HG03135 (cell line): Measurements from ENCODE around the gene HABP2.

ENCODE experiments used
- ATAC-seq: cut with Tn5 transposase; IDR thresholded peaks from one replicate; pipeline ENCODE4 v1.9.1; 2021; ENCODE audit warnings: mild to moderate bottlenecking, moderate library complexity; ENCODE audit not compliant: unreplicated experiment

Gene HABP2

DNA sequence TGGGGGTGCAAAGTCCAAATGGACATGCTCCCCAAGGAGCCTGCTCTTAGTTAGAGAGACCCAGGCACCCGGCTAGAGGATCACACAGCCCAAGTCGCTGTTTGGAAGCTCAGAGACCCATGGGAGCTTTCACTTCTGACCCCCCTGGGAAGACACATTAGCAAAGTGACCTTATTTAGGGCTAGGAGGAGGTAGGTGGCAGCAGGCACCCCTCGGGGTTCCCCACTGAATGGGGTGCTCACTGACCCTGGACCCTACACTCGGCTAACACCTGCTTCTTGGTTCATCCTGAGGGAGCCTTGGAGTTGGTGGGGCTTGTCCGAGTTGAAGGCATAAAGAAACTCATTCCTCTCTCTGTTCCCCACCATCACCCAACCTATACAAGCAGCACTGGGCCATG lies 27.1 kb upstream of the HABP2 start:
- no peak for ATAC-seq

DNA sequence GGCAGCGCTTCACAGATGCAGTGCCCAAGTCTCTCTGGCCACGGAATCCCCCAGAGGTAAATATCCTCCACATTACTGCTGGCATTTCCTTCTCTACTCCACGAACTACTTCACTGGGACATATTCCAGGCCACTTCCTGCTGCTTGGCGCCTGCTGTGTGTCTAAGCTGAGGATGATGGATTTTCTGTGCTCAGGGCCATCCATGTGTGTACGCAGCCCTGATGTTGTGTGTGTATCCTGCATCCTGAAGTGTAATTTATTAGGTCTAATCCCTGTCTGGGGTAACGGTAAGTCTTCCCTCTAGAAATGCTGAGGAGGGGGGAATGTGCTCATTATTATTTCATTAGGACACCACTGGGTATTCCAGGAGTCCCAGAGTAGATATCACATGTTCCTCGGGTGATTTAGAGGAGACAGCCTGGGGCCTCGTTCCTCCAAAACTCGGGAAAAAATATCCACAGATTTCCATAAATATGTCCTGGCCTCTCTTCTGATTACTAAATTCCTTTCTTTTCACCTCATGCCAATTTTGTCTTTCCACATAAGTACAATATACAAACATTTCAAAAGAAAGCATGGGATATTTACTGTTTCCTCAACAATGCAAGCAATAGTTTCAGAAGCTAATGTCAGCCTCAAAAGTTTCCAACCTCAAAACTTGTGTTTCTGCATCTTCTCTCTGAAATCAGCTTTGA lies 25.5 kb upstream of the HABP2 start:
- no peak for ATAC-seq

DNA sequence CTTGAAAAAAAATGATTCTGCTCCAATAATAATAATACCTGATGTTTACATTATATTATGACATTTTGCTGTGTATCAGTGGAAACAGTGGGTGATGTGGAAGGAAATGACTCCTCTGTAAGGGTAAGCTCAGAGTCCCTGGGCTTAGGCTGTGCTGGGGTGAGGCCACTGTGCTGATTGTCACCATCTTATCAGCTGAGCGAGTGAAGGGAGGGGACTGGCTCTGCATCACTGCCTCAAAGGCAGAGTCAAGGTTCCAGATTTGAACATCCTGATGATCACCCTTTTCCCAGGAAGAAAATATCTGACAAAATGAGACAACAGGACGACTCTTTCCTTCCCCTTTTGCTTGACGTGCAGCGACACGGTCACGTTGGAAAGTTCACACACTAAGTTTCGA lies 24.0 kb upstream of the HABP2 start:
- ATAC-seq, result no peak

DNA sequence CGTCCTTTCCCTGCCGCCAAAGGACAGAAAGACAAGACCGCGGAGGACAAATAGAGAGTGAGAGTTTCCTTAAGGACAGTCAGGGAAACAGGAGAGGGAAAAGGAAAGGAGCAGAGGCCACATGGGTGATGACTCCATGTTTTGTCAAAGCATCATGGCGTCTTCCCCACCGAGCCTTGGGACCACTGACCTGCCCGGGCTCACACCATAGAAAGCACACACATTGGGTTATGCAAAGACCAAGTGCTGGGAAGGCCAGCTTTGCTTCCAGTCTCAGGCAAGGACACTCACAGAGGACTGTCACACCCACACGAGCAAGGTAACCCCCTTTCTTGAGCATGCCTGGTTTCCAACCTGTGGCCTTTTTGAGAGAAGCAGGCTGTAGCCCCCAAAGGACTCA lies 23.3 kb upstream of the HABP2 start:
- ATAC-seq, result no peak

DNA sequence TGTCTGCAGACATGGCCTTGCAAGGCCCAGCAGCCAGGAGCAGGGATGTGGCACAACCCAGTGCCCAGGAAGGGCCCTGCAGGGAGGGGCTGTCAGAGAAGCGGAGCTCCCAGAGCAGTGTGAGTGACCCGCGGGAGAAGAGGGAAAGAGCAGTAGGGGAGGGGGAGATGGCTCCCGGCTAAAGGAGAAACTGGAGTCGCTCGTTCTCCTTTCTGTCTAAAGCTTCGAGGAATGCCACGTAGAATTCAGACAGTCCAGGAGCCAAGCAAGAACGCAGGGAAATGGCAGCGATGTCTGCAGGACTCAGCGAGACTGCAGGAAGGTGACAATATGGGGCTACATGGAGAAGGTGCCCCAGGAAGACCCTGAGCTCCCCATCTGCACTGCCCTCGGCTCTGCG lies 22.4 kb upstream of the HABP2 start:
- no peak for ATAC-seq

DNA sequence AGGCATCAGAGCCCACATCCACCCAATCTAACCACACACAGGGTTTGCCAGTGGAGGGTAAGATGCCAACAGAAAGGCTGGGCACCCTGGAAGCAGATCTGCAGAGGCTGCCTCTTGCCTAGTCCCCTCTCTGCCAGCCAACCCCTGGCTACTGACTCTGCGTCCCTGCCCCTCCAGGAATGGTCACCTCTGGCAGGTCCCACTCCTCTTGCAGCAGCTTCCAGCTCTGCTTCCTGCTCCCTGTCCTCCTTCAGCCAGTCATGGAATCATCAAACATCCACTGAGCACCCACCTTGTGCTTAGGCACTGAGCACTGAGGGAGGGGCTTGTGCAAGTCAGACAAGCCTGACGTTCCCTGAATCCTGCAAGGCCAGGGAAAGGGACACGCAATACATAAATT lies 20.1 kb upstream of the HABP2 start:
- no peak for ATAC-seq

DNA sequence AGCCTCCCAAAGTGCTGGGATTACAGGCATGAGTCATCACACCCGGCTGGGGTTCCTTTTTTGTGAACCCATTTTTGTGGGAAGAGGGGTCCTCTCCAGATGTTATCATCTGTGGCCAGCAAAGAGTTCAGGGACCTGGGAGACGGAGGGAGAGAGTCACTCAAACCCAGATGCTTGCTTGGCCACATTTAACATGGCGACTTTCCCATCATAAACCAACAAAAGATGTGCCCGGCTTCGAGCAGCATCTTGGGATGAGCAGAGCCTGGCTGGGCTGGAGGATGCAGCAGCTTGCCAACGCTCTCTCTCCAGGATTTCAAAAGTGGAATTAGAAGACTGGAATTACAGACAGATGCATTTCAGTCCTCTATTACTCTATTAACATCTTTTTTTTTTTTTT lies 19.1 kb upstream of the HABP2 start:
- no peak for ATAC-seq

DNA sequence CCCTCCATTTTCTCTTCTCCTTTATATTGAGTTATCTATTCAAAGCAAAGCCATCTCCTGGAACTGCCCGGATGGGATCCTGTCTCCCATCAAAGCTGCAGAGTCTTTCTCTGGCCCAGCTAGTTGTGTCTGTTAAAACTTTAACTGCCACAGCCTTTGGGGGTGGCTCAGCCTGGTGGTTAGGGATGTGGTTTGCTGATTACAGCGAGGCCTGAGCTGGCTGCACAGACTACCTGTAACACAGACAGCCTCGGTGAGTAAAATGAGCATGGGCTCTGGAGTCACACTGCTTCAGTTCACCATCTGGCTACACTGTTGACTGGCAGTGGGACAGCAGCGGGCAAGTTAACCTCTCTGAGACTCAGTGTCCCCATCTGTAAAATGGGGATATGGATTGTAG lies 18.4 kb upstream of the HABP2 start:
- no peak for ATAC-seq

DNA sequence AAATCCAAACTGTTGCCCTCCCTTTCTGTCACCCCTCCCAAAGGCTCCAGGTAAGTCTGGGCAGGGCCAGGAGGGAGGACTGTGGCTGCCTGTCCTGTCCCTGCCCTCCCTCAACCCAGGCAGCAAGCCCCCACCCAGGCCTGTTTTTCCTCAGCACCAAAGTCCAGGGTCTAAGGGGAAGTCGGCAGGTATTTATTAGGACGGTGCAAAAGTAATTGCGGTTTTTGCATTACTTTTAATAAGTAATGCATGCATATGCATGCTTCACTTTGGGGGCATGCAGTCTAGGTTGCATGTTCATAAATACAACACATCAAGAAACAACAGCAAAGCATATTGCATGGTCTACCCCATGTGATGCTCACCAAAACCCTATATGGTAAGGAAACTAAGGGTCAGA lies 15.2 kb upstream of the HABP2 start:
- ATAC-seq, result no peak

DNA sequence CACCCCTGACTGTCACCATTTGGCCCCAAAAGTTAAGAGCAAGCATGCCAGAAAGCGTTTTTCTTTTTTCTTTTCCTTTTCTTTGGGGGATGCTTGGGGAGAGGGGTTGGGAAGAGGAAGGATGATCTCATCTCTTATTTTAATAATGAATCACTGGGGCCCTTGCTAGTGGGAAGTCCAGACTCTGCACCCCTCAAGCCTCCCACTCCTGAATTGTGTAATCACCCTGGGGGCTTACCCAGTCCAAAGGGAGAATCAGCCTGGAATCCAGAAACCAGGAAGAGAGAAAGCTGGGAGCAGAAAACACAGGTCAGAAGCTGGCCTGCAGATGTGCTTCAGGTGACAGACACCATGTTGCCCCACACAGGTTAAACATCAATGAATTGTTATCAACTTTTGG lies 14.7 kb upstream of the HABP2 start:
- no peak for ATAC-seq

DNA sequence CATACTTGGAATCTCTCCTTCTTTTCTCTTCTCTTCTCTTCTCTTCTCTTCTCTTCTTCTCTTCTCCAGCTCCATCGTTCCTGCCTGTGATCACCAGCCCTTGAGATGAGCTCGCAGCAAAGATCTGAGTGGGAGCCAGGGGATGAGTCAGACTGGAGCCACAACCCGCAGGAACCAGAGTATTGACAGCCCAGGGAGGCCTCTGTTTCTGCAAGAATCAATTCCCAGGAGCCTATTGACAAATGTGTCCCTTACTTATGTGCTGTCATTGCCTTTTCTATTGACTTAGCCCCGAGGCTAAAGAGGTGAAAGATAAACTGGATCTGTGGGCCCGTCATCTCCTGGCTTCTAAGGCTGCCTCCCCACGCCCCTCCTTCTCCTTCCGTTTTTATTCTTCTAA lies 13.1 kb upstream of the HABP2 start:
- ATAC-seq, result no peak

DNA sequence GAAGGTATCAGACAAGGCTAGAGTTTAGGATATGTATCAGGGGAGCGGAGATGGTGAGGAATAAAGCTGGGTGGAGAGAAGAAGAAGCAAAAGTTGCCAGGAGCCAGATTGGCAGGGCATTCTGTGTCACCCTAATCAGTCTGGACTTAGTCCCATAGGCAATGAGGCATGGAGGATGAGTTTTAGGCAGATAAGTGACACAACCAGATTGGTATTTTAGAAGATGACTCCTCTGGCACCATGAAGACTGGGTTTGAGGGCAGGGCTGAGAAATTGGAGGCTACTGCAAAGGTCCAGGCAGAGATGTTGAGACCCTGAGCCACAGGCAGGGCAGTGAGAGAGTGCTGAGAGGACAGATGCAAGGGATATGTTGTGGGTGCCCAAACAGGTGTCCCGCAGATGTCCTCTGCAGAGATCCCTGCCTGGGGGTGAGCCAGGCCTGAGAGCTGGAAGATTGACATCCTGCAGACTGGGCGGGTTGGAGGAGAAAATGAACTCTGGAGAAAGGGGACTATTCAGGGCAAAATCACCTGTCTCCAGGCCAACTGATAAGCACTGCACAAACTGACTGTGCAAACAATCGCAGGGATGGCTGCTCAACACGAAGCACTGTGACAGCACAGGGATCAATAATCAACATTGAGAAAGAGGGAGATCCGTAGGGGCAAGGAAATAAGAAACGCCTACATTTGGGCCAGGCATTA lies 11.9 kb upstream of the HABP2 start:
- no peak for ATAC-seq

DNA sequence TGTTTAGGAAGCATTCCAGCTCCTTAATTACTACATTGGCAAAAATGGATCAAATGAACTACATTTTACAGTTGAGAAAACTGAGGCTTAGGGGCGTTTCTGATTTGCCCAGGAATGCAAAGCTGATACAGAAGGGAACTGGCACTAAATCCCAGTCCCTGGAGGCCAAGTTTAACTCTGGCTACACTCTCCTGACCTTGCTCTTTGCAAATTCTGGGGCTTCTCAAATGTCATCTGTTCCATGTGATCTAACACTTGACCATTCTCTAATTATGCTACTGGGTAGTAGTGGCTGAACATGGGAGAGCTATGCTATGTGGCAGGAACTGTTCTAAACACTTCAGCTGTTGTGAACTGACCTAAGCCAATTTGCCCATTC lies 11.3 kb upstream of the HABP2 start:
- ATAC-seq, result no peak

DNA sequence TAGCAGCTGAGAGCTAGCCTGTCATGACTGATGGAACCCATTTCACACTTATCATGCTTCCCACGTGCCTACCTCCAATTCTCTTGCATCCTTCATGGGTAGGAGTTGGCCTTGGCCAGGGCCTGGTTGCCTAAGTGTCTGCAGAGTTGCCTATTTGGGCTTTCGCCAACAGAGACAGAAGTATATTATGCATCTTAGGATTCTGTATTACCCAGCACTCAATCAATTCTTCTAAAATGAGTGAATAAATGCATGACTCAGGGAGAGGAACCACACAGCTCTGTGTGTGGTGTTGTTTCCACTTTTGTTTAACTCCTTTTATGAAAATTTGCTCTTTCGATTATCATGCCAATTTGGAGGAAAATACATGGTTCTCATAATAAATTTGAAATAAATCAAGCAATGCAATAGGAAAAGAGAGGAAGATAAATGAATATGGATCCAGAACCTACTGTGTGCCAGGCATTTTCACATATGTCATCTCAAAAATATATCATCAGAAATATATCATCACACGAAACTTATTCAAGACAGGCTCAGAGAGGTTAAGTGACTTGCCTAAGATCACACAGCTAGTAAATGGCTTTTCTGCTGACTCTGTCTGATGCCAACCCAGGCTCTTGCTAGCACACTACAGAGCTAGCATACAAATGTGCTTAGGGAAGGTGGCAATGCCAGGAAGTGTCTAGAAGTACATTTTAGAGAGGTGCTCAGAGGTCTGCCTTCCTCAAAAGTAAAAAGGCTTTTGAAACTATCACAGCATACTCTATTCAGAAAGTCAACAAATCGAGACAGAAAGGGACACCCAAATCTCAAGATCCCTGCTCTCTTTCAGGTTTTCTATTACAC lies 9.5 kb upstream of the HABP2 start:
- no peak for ATAC-seq

DNA sequence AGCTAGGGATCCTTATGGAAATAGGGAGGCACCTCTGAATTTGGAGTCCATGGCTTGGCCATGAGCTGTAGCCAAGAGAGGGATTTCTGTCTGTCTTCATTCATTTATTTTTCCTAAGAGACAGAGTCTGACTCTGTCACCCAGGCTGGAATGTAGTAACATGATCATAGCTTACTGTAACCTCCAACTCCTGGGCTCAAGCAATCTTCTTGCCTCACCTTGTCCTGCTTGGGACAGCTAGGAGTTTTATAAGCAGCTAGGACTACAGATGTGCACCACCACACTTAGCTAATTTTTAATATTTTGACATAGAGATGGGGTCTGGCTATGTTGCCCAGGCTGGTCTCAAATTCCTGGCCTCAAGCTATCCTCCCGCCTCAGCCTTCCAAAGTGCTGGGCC lies 8.5 kb upstream of the HABP2 start:
- ATAC-seq, result no peak

DNA sequence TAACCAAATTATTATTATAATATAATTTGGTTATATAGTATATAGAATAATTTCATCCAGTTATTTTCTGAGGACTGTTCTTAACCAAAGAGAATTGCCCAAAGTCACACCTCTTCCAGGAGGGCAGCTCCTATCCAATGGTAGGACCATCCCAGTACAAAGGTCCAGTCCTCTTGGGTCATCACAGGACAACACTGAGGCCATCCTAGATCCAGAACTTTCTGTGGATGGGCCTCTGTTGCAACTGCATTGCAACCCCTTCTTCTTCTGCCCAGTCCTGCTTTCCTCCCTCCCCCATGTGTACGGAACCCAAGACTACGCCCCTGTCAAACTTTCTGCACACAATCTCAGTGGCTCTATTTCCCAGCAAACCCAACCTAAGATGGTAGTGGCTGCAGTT lies 5.4 kb upstream of the HABP2 start:
- no peak for ATAC-seq

DNA sequence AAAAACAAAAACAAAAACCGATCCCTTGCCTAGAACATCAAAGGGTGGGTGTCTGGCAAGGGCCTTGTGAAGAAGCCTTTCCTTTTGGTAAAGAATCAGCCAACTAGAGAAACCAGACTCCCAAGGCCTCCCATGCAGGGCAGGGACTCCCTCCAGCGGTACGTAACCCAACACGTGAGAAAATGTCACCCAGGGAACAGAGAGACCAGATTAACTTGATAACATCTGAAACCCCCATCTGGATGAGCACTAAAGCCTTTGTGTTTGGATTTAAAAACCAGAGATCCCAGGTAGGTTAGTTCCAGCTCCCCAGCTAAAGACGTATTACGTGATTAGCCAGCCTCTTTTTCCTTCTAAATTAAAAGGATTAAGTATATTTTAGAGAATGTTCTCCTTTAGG lies 3.0 kb upstream of the HABP2 start:
- ATAC-seq, result no peak

DNA sequence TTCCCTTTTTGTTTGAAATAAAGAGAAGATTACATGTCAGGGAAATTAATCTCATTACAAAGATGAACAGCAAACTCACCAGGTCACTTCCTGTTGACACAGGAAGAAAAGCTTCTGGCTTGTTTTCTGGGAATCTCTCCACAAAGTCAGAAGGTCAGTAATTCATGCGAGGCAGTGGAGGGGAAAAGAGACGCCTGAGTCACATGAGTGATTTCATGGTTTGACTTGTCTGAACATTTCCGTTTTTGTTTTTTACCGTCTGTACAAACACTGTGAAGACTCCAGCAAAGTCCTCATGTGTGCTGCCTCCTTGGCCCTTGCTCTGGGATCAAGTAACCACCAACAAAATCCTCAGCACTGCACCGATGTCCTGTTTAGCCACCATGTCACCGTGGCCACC lies 2.5 kb upstream of the HABP2 start:
- no peak for ATAC-seq

DNA sequence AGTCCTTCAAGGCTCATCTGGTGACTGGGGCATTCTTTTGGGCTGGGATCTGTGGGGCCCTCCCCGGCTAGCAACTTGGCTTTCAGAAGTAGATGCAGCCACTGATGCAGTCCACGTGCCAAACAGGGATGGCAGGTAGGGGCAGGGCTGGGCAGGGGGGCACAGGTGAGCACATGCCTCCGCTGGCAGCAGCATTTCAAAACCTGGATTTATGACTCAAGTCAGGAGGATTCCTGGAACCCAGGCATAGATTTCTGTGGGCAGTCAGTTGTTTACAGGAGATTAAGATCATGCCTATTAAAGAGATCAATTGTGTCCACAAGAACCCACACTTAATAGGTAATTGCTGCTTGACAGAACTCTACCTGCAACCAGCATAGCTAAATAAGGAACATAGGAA lies 839 bp upstream of the HABP2 start:
- ATAC-seq, result no peak

DNA sequence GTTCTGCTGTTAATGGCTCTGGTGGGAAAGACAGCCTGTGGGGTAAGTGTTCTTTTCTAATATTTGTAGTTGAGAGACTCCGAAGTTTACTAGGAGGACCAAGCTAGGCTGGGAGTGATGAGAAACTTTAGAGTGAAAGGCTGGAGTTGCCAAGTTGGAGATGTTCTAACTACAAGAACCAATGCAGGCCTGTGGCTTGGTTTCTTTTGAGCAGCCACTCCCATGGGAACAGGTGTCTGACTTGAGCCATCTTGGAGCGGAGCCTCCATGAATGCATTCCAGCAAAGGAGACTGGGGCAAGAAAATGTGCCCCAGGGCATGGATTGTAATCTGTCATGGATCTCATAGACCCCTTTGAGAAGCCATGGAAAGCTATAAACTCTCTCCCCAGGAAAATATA lies 296 bp downstream of the HABP2 start:
- ATAC-seq, result no peak

DNA sequence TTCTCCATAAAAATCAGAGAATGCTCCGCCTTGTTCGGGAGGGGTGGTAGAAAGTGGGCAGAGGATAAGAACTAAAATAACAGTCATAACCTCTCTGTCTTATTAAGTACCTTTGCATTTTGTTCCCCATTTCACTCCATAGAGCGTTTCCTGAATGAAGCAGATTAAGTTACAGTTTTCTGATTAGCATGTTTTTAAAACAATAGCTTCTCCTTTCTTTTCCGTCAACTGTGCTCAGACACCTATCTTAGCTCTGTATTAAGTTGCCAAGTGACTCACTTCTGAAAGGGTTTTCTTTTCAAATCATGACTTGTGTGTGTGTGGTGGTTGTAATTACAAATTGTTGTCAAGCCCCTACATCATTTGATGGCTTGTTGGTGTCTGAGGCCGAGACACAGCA lies 1.4 kb downstream of the HABP2 start:
- no peak for ATAC-seq

DNA sequence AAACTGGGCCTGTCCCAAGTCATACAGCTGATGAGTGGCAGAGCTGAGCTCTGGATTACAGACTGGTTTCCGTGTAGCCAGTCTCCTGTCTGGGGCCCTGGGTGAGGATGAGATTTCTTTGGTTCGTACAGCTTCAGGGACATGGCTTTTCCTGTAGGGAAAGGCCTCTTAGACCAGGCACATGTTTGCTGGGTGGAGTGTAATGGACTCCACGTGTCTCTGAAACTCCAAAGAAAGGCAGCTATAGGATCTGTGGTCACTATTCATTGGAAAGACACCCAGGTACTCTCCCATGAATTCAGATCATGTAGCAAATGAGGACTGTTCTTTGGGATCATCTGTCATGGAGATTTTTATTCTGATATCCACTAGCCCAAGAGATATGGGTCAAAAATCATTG lies 2.4 kb downstream of the HABP2 start:
- ATAC-seq, result no peak
